ENCODE results near the gene SLC17A3. TPM values are rescaled to one million over a fixed set of nuclear protein-coding genes. Genes with fewer than 3 reads are reported as not detected.

SLC17A3 gene
- total RNA-seq, 2 donors from 2014 or later, result not detected

- Histone ChIP-seq H3K4me1 (no peaks in the 10 kb centered on the region), H3K4me3 (no peak overlapping the region), H3K27me3 (no peaks in the 10 kb centered on the region), H3K36me3 (no peaks in the 10 kb centered on the region), H3K9me3 (no peaks in the 10 kb centered on the region), H3K27ac (no peak overlapping the region)
- TF ChIP-seq CTCF (IDR thresholded peaks at IDR 0.05), result no peak
- no peak for DNase-seq (ENCODE audit: low spot score)
Observed at GRCh38 chr6:25863360-25863759, 10.7 kb downstream of the SLC17A3 start.

- TF ChIP-seq CTCF (IDR thresholded peaks at IDR 0.05), result no peak
- Histone ChIP-seq H3K27me3 (no peaks in the 10 kb centered on the region), H3K27ac (no peak overlapping the region), H3K4me1 (no peaks in the 10 kb centered on the region), H3K9me3 (no peaks in the 10 kb centered on the region), H3K36me3 (no peaks in the 10 kb centered on the region), H3K4me3 (no peak overlapping the region)
- no peak for DNase-seq (ENCODE audit: low spot score)
Observed at GRCh38 chr6:25862199-25862598, 11.8 kb downstream of the SLC17A3 start.

- H3K36me3 ChIP-seq, result no peaks in the 10 kb centered on the region
- H3K4me1 ChIP-seq, result no peaks in the 10 kb centered on the region
- no peak overlapping the region for H3K27ac ChIP-seq
- DNase-seq (ENCODE audit: low spot score), result no peak
- H3K9me3 ChIP-seq, result no peaks in the 10 kb centered on the region
- no peak for TF ChIP-seq CTCF (IDR thresholded peaks at IDR 0.05)
- H3K27me3 ChIP-seq, result no peaks in the 10 kb centered on the region
- no peak overlapping the region for H3K4me3 ChIP-seq
Observed at GRCh38 chr6:25852756-25853155, 21.3 kb downstream of the SLC17A3 start.

GRCh38 chr6:25851961-25852360 lies 22.1 kb downstream of the SLC17A3 start:
- no peaks in the 10 kb centered on the region for H3K9me3 ChIP-seq
- H3K36me3 ChIP-seq, result no peaks in the 10 kb centered on the region
- H3K27ac ChIP-seq, result no peak overlapping the region
- H3K27me3 ChIP-seq, result no peaks in the 10 kb centered on the region
- H3K4me3 ChIP-seq, result no peak overlapping the region
- no peaks in the 10 kb centered on the region for H3K4me1 ChIP-seq
- no peak for DNase-seq (ENCODE audit: low spot score)
- no peak for TF ChIP-seq CTCF (IDR thresholded peaks at IDR 0.05)

GRCh38 chr6:25844518-25844917 lies 29.5 kb downstream of the SLC17A3 start:
- H3K4me3 ChIP-seq, result no peak overlapping the region
- H3K9me3 ChIP-seq, result no peaks in the 10 kb centered on the region
- H3K27ac ChIP-seq, result no peak overlapping the region
- H3K36me3 ChIP-seq, result no peaks in the 10 kb centered on the region
- TF ChIP-seq CTCF (IDR thresholded peaks at IDR 0.05), result no peak
- no peaks in the 10 kb centered on the region for H3K27me3 ChIP-seq
- no peaks in the 10 kb centered on the region for H3K4me1 ChIP-seq
- DNase-seq (ENCODE audit: low spot score), result no peak

GRCh38 chr6:25842526-25842925 lies 31.5 kb downstream of the SLC17A3 start:
- no peaks in the 10 kb centered on the region for H3K36me3 ChIP-seq
- no peaks in the 10 kb centered on the region for H3K27me3 ChIP-seq
- TF ChIP-seq CTCF (IDR thresholded peaks at IDR 0.05), result no peak
- H3K4me1 ChIP-seq, result no peaks in the 10 kb centered on the region
- H3K4me3 ChIP-seq, result no peak overlapping the region
- no peak for DNase-seq (ENCODE audit: low spot score)
- H3K27ac ChIP-seq, result no peak overlapping the region
- H3K9me3 ChIP-seq, result no peaks in the 10 kb centered on the region

Measured in right atrium auricular region (tissue), 2 donors.